Heart left ventricle (tissue), 16 donors: ENCODE measurements around the gene ESPNL. TPM values are rescaled to one million over a fixed set of nuclear protein-coding genes. Genes with fewer than 3 reads are reported as not detected.
A peak's percentile ranks its signal among the peaks of the same experiment; 100 is the strongest.

Source experiments
- ATAC-seq, 4 donors: fragments of 200-7000 bp; cut with Tn5 transposase; one replicate each; pipeline ENCODE4 v1.9.1; 2020 to 2022; ENCODE audit warnings: moderate library complexity in 4 of 4, mild to moderate bottlenecking in 3 of 4, moderate number of reproducible peaks in 1 of 4
- DNase-seq, 5 donors: peaks; one replicate each; pipeline ENCODE4 v3.0.0-alpha.2; 2020
- H3K27ac ChIP-seq, 12 donors: fragments of 200-600 bp; sonication (generic) in 4 of 12; one replicate each; pipeline versions ENCODE4 v1.5.0 to v1.8.0; 2016 to 2022; ENCODE audit warnings: mild to moderate bottlenecking in 2 of 12
- H3K27me3 ChIP-seq, 9 donors: fragments of 200-600 bp; sonication (generic) in 2 of 9; one replicate each; pipeline versions ENCODE4 v1.5.1 to v1.8.0; 2016 to 2022; ENCODE audit warnings: mild to moderate bottlenecking in 3 of 9
- H3K36me3 ChIP-seq, 9 donors: fragments of 200-600 bp; sonication (generic) in 2 of 9; one replicate each; pipeline versions ENCODE4 v1.5.0 to v1.8.0; 2018 to 2022; ENCODE audit warnings: mild to moderate bottlenecking in 2 of 9
- H3K4me1 ChIP-seq, 12 donors: fragments of 200-600 bp; sonication (generic) in 4 of 12; one replicate each; pipeline versions ENCODE4 v1.5.0 to v1.8.0; 2016 to 2022; ENCODE audit warnings: mild to moderate bottlenecking in 3 of 12
- H3K4me3 ChIP-seq, 12 donors: fragments of 200-600 bp; sonication (generic) in 4 of 12; one replicate each; pipeline versions ENCODE4 v1.5.0 to v1.8.0; 2017 to 2022; ENCODE audit warnings: mild to moderate bottlenecking in 9 of 12, moderate library complexity in 4 of 12
- H3K9me3 ChIP-seq, 12 donors: fragments of 200-600 bp; sonication (generic) in 4 of 12; one replicate each; pipeline versions ENCODE4 v1.5.0 to v1.8.0; 2016 to 2022; ENCODE audit warnings: mild to moderate bottlenecking in 1 of 12
- CTCF ChIP-seq, 12 donors: fragments of 200-600 bp; sonication (generic) in 4 of 12; IDR thresholded peaks; one replicate each; pipeline versions ENCODE4 v1.5.0 to v1.8.0; 2018 to 2022; ENCODE audit warnings: antibody characterized with exemption in 12 of 12, mild to moderate bottlenecking in 5 of 12
- POLR2A ChIP-seq, 2 donors: fragments of 450-650 bp; IDR thresholded peaks; one replicate each; pipeline ENCODE4 v1.6.1; 2017; ENCODE audit warnings: antibody characterized with exemption in 2 of 2, mild to moderate bottlenecking in 2 of 2, moderate library complexity in 2 of 2
- WGBS, 4 donors: extraction: QIAGEN DNeasy Blood & Tissue Kit in 2 of 4; methylation state at CpG; one replicate each; pipeline versions ENCODE4 v1.1.5 to v1.1.7; 2013 to 2018; 5-methylcytosine and 5-hydroxymethylcytosine counted together
- intact Hi-C, 10 donors: fragments of 100-400 bp; cut with DNase I; formaldehyde crosslinking; loops; one replicate each; pipeline versions ENCODE4 v1.11.1 to v1.14.2; 2022
- polyA plus RNA-seq, 2 donors: library from polyadenylated mRNA; stranded (reverse); fragments of 200-250 nt; gene quantifications; one replicate each; pipeline ENCODE4 v1.2.3, GENCODE V29; 2013
- total RNA-seq, 9 donors: library from RNA; depleted of rRNA in 2 of 9; stranded (reverse); fragments of >200 nt in 2 of 9; fragmentation: NEBNext Ultra II Directional in 3 of 9; extraction: Animal tissue kit (Norgen Biotek cat#: 25700) in 3 of 9; gene quantifications; one replicate each; pipeline versions ENCODE4 v1.1.0 to v1.2.4, GENCODE V29; 2016 to 2023
- donor health status: ischemic (EF 13 %, LVEDD 7.1; RV severe dilation, severe dysfunction).
- donor health status: healthy with polysubstance abuse.
- donor health status: DM: no; HTN: yes; CAD: no.
- donor health status: DM: no; HTN: no; CAD: no.
- donor health status: ischemic (EF 25% LVEDD 6.9; RV normal size, moderate dysfunction).
- donor health status: ischemic (EF 25% LVEDD 5.7; RV mildly dilated, moderate dysfunction).
- donor health status: healthy.
- donor health status: DM: yes; HTN: yes; CAD: no.
- donor health status: ischemic (EF 35%, LVEDD 5.7; RV mildly dilated, moderate dysfunction).
- donor health status: nonischemic (EF 11% LVEDD 7.7; RV severe dilation, severe dysfunction).
- donor health status: DM: yes; HTN: yes; CAD: no.
- donor health status: PGD.
- donor health status: ischemic (EF 29% LVEDD 5.4; RV normal size, mild dysfunction).
- donor health status: nonischemic (EF 23%, LVEDD 6.1; RV moderate dilation, normal function).

ESPNL gene
- total and polyA plus RNA-seq, 11 donors: 0.05 to 1.2 (median 0.27) TPM; not detected in 2

- peak in 2 of 5 donors; percentile 10 to 33 for DNase-seq
- no peak for ATAC-seq
- 81 to 90% (median 89%) methylated on average over 11 to 20 of the region's 20 CpGs for WGBS, 4 donors
These were observed 25.2 kb downstream of the ESPNL start for GRCh38 chr2:238125127-238125885.

GRCh38 chr2:238126338-238126737 lies 26.2 kb downstream of the ESPNL start:
- intact Hi-C loops: no loop called here
- Histone ChIP-seq H3K4me1 (peaks cover 0 to 9% (median 0%) of the 10 kb centered on the region in 12 donors), H3K36me3 (no peaks in the 10 kb centered on the region), H3K4me3 (no peak overlapping the region), H3K27ac (no peak overlapping the region), H3K9me3 (no peaks in the 10 kb centered on the region), H3K27me3 (no peaks in the 10 kb centered on the region)
- TF ChIP-seq POLR2A (IDR thresholded peaks at IDR 0.05) (no peak), CTCF (IDR thresholded peaks at IDR 0.05) (no peak)
- no peak for DNase-seq
- ATAC-seq: no peak
- WGBS, 4 donors: 72 to 98% (median 92%) methylated on average over 2 of the region's 2 CpGs

More at GRCh38 chr2:238125127-238125885, 25.2 kb downstream of the ESPNL start:
- H3K4me1 ChIP-seq: peaks cover 0 to 11% (median 0%) of the 10 kb centered on the region in 12 donors
- intact Hi-C loops: no loop called here
- H3K36me3 ChIP-seq: no peaks in the 10 kb centered on the region
- TF ChIP-seq POLR2A (IDR thresholded peaks at IDR 0.05) (no peak), CTCF (IDR thresholded peaks at IDR 0.05) (no peak)
- no peaks in the 10 kb centered on the region for H3K9me3 ChIP-seq
- no peak overlapping the region for H3K4me3 ChIP-seq
- no peaks in the 10 kb centered on the region for H3K27me3 ChIP-seq
- H3K27ac ChIP-seq: no peak overlapping the region

GRCh38 chr2:238126775-238127164 lies 26.6 kb downstream of the ESPNL start:
- TF ChIP-seq POLR2A (IDR thresholded peaks at IDR 0.05) (no peak), CTCF (IDR thresholded peaks at IDR 0.05) (no peak)
- no peaks in the 10 kb centered on the region for H3K27me3 ChIP-seq
- DNase-seq: no peak
- no peak overlapping the region for H3K4me3 ChIP-seq
- H3K36me3 ChIP-seq: no peaks in the 10 kb centered on the region
- intact Hi-C loops: no loop called here
- no peak for ATAC-seq
- H3K27ac ChIP-seq: no peak overlapping the region
- 87 to 95% (median 93%) methylated on average over 2 of the region's 2 CpGs for WGBS, 4 donors
- H3K9me3 ChIP-seq: no peaks in the 10 kb centered on the region
- peaks cover 0 to 9% (median 0%) of the 10 kb centered on the region in 12 donors for H3K4me1 ChIP-seq

- no peaks in the 10 kb centered on the region for H3K27me3 ChIP-seq
- H3K36me3 ChIP-seq: no peaks in the 10 kb centered on the region
- H3K27ac ChIP-seq: no peak overlapping the region
- peak overlapping the region in 3 of 12 donors; percentile 30 to 52 (median 34) for H3K4me3 ChIP-seq
- TF ChIP-seq CTCF (IDR thresholded peaks at IDR 0.05) (peak in 2 of 12 donors; percentile 18 to 31), POLR2A (IDR thresholded peaks at IDR 0.05) (no peak)
- DNase-seq (peak in 2 of 5 donors; percentile 32 to 76), ATAC-seq (peak in 3 of 4 donors; percentile 72 to 82 (median 80))
- 47 to 63% (median 51%) methylated on average over 27 to 36 of the region's 36 CpGs for WGBS, 4 donors
- intact Hi-C loops: no loop called here
- no peaks in the 10 kb centered on the region for H3K9me3 ChIP-seq
- H3K4me1 ChIP-seq: peaks cover 0 to 9% (median 0%) of the 10 kb centered on the region in 12 donors
These were observed 27.3 kb downstream of the ESPNL start for GRCh38 chr2:238127165-238128060.
